Gastrocnemius medialis (tissue), 4 donors: Measurements from ENCODE around the gene RBM23. TPM values are rescaled to one million over a fixed set of nuclear protein-coding genes. Genes with fewer than 3 reads are reported as not detected.
"Not testable (repeated sequence)": the region's sequence is repeated elsewhere in the genome, so short reads cannot be mapped to it uniquely, and the experiment has no call there.

ENCODE experiments used
- ATAC-seq, 2 donors: fragments of 150-250 bp; one replicate each; pipeline ENCODE4 v1.9.1; 2016
- DNase-seq, 2 donors: peaks; one replicate each; pipeline ENCODE4 v3.0.0-alpha.2; 2019
- H3K27ac ChIP-seq, 4 donors: fragments of 200-600 bp; sonication (generic); 1 replicate in 1 of 4; 2 replicates in 3 of 4; pipeline ENCODE4 v1.5.1; 2016 to 2018; ENCODE audit warnings: mild to moderate bottlenecking in 2 of 4, moderate library complexity in 1 of 4
- H3K27me3 ChIP-seq, 3 donors: fragments of 200-600 bp; sonication (generic) in 2 of 3; 1 replicate in 1 of 3; 2 replicates in 2 of 3; pipeline versions ENCODE4 v1.5.1 to v1.6.0; 2016 to 2019; ENCODE audit warnings: mild to moderate bottlenecking in 1 of 3, moderate library complexity in 1 of 3
- H3K36me3 ChIP-seq, 2 donors: fragments of 200-600 bp; sonication (generic) in 1 of 2; one replicate each; pipeline ENCODE4 v1.5.1; 2017 to 2018
- H3K4me1 ChIP-seq, 2 donors: fragments of 200-600 bp; sonication (generic) in 1 of 2; one replicate each; pipeline ENCODE4 v1.5.1; 2016 to 2017; ENCODE audit warnings: mild to moderate bottlenecking in 2 of 2
- H3K4me3 ChIP-seq, 4 donors: fragments of 200-600 bp; sonication (generic) in 3 of 4; 1 replicate in 1 of 4; 2 replicates in 3 of 4; pipeline ENCODE4 v1.5.1; 2016 to 2019; ENCODE audit warnings: mild to moderate bottlenecking in 2 of 4
- H3K9me3 ChIP-seq, 3 donors: fragments of 200-600 bp; sonication (generic) in 2 of 3; 1 replicate in 1 of 3; 2 replicates in 2 of 3; pipeline ENCODE4 v1.5.1; 2016 to 2019
- POLR2A ChIP-seq, 2 donors: fragments of 450-650 bp; IDR thresholded peaks; one replicate each; pipeline ENCODE4 v1.6.1; 2017; ENCODE audit warnings: antibody characterized with exemption in 2 of 2, mild to moderate bottlenecking in 2 of 2, moderate library complexity in 2 of 2
- in situ Hi-C, 4 donors: fragments of 200-750 bp; cut with MboI; loops; one replicate each; pipeline versions ENCODE4 v1.15.0 to v1.8.0; 2017; ENCODE audit warnings: low sequenced_read_pairs in 4 of 4
- intact Hi-C: fragments of 100-400 bp; cut with DNase I; formaldehyde crosslinking; loops from one replicate; pipeline ENCODE4 v1.15.1; 2023; ENCODE audit warnings: low total_unique reads
- total RNA-seq, 4 donors: library from RNA; depleted of rRNA; stranded (reverse); fragments of >200 nt; gene quantifications; one replicate each; pipeline versions ENCODE4 v1.1.0 to v1.2.3, GENCODE V29; 2016
- TF ChIP-seq, protein P1 (sequence below), 5 experiments: fragments of 450-650 bp in 3 of 5; fragments of 200-600 bp in 2 of 5; sonication (generic) in 2 of 5; IDR thresholded peaks in 4 of 5; conservative IDR thresholded peaks in 1 of 5; 1 replicate in 4 of 5; 2 replicates in 1 of 5; pipeline ENCODE4 v1.5.1; 2016 to 2019; ENCODE audit warnings: antibody characterized with exemption in 5 of 5, mild to moderate bottlenecking in 3 of 5, moderate library complexity in 3 of 5

The RBM23 gene
- total RNA-seq, 4 donors from 2014 or later, result 37.7 to 83.3 (median 62.1) TPM

DNA sequence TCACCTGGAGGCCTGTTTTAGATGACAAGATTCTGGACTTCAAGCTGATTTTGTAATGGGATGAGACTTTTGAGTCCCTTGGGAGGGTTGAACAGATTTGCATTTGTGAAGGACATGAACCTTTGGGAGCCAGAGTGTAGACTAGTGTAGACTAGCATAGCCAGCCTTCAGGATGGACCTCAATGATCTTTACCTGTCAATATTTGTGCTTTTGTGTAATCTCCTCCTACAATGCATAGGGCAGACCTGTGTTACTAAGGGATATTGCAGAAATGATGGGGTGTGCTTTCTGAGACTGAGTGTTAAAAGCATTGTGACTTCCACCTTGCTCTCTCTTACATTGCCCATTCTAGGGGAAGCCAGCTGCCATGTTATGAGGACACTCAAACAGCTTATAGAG is 57.3 kb downstream of the RBM23 start:
- no peaks in the 10 kb centered on the region for H3K4me1 ChIP-seq
- intact Hi-C loops (no loop called here), in situ Hi-C loops (loop anchor here in 3 of 4 donors (25.0 kb wide), 2 partner anchors 299 to 474 kb away; no protein-coding TSS in a partner anchor)
- no peak for DNase-seq
- no peaks in the 10 kb centered on the region for H3K9me3 ChIP-seq
- no peaks in the 10 kb centered on the region for H3K27me3 ChIP-seq
- no peaks in the 10 kb centered on the region for H3K36me3 ChIP-seq
- no peak overlapping the region for H3K27ac ChIP-seq
- ATAC-seq, result no peak
- H3K4me3 ChIP-seq, result no peak overlapping the region
- TF ChIP-seq POLR2A (IDR thresholded peaks at IDR 0.05), result no peak
- TF ChIP-seq, protein P1, sequence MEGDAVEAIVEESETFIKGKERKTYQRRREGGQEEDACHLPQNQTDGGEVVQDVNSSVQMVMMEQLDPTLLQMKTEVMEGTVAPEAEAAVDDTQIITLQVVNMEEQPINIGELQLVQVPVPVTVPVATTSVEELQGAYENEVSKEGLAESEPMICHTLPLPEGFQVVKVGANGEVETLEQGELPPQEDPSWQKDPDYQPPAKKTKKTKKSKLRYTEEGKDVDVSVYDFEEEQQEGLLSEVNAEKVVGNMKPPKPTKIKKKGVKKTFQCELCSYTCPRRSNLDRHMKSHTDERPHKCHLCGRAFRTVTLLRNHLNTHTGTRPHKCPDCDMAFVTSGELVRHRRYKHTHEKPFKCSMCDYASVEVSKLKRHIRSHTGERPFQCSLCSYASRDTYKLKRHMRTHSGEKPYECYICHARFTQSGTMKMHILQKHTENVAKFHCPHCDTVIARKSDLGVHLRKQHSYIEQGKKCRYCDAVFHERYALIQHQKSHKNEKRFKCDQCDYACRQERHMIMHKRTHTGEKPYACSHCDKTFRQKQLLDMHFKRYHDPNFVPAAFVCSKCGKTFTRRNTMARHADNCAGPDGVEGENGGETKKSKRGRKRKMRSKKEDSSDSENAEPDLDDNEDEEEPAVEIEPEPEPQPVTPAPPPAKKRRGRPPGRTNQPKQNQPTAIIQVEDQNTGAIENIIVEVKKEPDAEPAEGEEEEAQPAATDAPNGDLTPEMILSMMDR (IDR thresholded peaks at IDR 0.05 in 4 of 5, conservative IDR thresholded peaks at IDR 0.05 in 1 of 5), result no peak

DNA sequence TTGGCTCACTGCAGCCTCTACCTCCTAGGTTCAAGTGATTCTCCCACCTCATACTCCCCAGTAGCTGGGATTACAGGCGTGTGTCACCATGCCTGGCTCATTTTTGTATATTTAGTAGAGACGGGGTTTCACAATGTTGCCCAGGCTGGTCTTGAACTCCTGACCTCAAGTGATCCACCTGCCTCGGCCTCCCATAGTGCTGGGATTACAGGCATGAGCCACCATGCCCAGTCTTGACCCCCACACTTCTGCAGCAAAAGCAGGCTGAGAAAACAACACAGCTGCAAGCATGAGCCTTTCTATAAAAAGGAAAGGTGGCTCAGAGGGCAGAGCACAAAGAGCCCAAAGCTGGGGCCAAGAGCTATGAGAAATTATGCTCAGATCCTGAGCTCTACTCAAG is 58.6 kb downstream of the RBM23 start:
- ATAC-seq, H3K36me3 ChIP-seq, H3K4me1 ChIP-seq, H3K4me3 ChIP-seq, DNase-seq, H3K27ac ChIP-seq, H3K9me3 ChIP-seq, intact Hi-C loops, H3K27me3 ChIP-seq: not testable (repeated sequence)
- in situ Hi-C loops, result loop anchor here in 3 of 4 donors (25.0 kb wide), 2 partner anchors 298 to 473 kb away; no protein-coding TSS in a partner anchor

DNA sequence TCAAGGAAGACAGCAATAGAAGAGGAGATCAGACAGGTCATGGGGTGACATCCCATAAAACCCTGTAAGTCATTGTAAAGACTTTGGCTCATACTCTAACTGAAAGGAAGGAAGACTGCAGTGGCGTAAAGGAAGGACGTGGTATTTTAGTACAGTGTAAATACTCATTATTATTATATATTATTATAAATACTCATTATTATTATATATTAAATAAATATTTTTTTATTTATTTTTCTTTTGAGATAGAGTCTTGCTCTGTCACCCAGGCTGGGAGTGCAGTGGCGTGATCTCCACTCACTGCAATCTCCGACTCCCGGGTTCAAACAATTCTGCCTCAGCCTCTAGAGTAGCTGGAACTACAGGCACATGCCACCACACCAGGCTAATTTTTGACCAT is 62.5 kb downstream of the RBM23 start:
- ATAC-seq, result no peak
- no peak for DNase-seq
- Histone ChIP-seq H3K4me3 (no peak overlapping the region), H3K36me3 (no peaks in the 10 kb centered on the region), H3K4me1 (peaks cover 8% of the 10 kb centered on the region in 2 donors), H3K27ac (no peak overlapping the region), H3K27me3 (no peaks in the 10 kb centered on the region), H3K9me3 (no peaks in the 10 kb centered on the region)
- TF ChIP-seq POLR2A (IDR thresholded peaks at IDR 0.05), result no peak
- TF ChIP-seq, protein P1 (IDR thresholded peaks at IDR 0.05 in 4 of 5, conservative IDR thresholded peaks at IDR 0.05 in 1 of 5), result no peak
- in situ Hi-C loops (loop anchor here (5.0 to 25.0 kb wide), 4 partner anchors 34 to 469 kb away; no protein-coding TSS in a partner anchor), intact Hi-C loops (no loop called here)

DNA sequence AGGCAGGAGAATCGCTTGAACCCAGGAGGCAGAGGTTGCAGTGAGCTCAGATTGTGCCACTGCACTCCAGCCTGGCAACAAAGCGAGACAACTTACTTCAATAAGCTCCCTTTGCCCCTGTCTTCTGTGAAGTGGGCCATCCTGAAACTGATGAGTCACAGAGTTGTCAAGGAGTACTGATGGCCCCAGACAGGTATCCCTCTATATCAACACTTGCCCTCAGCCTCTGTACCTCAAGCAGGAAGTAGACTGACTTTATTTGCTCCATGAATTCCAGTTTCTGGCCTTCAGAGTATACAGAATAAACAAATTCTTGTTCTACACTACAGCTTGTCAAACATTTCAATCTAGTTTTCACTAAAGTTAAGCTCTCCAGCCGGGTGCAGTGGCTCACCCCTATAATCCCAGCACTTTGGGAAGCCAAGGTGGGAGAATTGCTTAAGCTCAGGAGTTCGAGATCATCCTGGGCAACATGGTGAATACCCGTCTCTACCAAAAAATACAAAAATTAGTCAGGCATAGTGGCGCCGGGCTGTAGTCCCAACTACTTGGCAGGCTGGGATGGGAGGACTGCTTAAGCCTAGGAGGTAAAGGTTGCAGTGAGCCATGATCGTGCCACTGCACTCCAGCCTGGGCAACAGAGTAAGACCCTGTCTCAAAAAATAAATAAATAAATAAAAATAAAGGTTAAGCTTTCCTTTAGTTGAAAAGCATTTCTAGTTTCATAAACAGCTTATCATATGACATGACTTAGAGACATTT is 63.8 kb downstream of the RBM23 start:
- no peaks in the 10 kb centered on the region for H3K36me3 ChIP-seq
- in situ Hi-C loops (loop anchor here (5.0 to 25.0 kb wide), 4 partner anchors 33 to 468 kb away; no protein-coding TSS in a partner anchor), intact Hi-C loops (loop anchor here (5.0 kb wide), 1 partner anchor 203 kb away; no protein-coding TSS in a partner anchor)
- TF ChIP-seq, protein P1 (IDR thresholded peaks at IDR 0.05 in 4 of 5, conservative IDR thresholded peaks at IDR 0.05 in 1 of 5), result no peak
- no peak for TF ChIP-seq POLR2A (IDR thresholded peaks at IDR 0.05)
- no peaks in the 10 kb centered on the region for H3K27me3 ChIP-seq
- ATAC-seq (no peak), DNase-seq (no peak)
- peaks cover 20 to 21% of the 10 kb centered on the region in 2 donors for H3K4me1 ChIP-seq
- H3K4me3 ChIP-seq, result no peak overlapping the region
- no peak overlapping the region for H3K27ac ChIP-seq
- no peaks in the 10 kb centered on the region for H3K9me3 ChIP-seq

DNA sequence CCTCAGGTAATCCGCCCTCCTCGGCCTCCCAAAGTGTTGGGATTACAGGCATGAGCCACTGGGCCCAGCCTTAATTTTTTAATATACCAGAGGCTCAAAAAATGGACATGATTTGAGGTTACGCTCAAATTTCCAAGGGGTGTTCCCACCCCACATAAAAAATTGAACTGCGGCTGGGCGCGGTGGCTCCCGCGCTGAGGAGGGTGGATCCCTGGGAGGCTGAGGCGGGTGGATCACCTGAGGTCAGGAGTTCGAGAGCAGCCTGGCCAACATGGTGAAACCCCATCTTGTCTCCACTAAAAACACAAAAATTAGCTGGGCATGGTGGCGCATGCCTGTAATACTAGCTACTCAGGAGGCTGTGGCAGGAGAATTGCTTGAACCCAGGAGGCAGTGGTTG is 64.7 kb downstream of the RBM23 start:
- H3K27me3 ChIP-seq, DNase-seq, H3K36me3 ChIP-seq, H3K27ac ChIP-seq, H3K4me3 ChIP-seq, H3K9me3 ChIP-seq, ATAC-seq: not testable (repeated sequence)
- peaks cover 29% of the 10 kb centered on the region in 2 donors for H3K4me1 ChIP-seq
- in situ Hi-C loops (loop anchor here (10.0 to 25.0 kb wide), 3 partner anchors 289 to 467 kb away; no protein-coding TSS in a partner anchor), intact Hi-C loops (loop anchor here (5.0 kb wide), 1 partner anchor 202 kb away; no protein-coding TSS in a partner anchor)
